Measurements from ENCODE around the gene ZNF43.
"Not testable (repeated sequence)": the region's sequence is repeated elsewhere in the genome, so short reads cannot be mapped to it uniquely, and the experiment has no call there.

The ZNF43 gene

DNA sequence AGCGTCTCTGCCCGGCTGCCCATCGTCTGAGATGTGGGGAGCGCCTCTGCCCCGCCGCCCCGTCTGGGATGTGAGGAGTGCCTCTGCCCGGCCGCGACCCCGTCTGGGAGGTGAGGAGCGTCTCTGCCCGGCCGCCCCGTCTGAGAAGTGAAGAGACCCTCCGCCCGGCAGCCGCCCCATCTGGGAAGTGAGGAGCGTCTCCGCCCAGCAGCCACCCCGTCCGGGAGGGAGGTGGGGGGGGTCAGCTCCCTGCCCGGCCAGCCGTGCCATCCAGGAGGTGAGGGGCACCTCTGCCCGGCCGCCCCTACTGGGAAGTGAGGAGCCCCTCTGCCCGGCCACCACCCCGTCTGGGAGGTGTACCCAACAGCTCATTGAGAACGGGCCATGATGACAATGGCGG lies 60.2 kb downstream of the ZNF43 start:
- H3K9me3 Mint-ChIP-seq; DNase-seq (ENCODE audit: low spot score in 2 of 2); H3K4me1 Mint-ChIP-seq; H3K36me3 Mint-ChIP-seq (ENCODE audit: insufficient read depth); H3K27me3 Mint-ChIP-seq; H3K27ac Mint-ChIP-seq (ENCODE audit: low read depth); H3K4me3 Mint-ChIP-seq; ATAC-seq (replicated peaks; ENCODE audit: extremely low read depth, poor library complexity, severe bottlenecking): not testable (repeated sequence)

DNA sequence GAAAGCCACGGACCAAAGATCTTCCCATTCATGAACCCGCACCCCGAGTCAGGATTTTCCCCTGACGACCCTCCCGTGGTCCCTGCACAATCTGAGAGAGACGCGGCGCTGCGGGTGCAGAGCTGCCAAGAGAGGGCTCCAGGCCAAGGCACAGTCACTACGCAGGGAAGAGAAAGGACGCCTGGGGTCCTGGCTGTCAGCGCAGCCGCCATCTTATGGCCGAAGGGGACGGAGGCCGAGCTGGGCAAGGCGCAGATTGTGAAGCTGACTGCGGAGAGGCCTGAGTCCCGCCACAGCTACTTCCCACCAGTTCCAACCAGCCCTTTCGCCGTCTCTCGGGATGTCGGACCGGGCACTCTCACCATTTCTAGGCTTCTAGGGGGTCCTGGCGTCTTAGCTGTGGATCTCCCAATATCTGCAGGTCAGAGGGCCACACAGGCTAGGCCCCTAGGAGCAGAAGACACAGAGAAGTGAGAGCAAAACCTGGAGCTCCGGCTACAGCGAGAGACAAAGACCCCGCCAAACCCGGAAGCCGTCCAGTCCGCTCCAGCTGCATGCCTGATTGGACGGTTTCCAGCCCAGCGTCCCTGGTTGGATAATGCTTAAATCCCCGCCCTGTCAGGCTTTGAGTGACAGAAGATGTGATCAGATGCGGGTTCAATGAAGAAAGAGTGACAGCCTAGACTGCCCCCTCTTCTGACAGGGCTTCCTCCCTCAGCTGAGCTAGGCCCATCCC lies 68.7 kb downstream of the ZNF43 start, which contains the start of gene ZNF100:
Gene ZNF100, minus strand, starts transcription at position 515 of the 736 bp plus-strand sequence. Its CDS starts 150 bp downstream, at position 365.
- Mint-ChIP-seq H3K4me1 (peaks cover 20% of the 10 kb centered on the region), H3K36me3 (ENCODE audit: insufficient read depth) (peaks cover 24% of the 10 kb centered on the region), H3K27ac (ENCODE audit: low read depth) (peak within 1 kb of the TSS; percentile 96), H3K4me3 (peak within 1 kb of the TSS; percentile 95), H3K9me3 (no peaks in the 10 kb centered on the region), H3K27me3 (no peaks in the 10 kb centered on the region)
- DNase-seq (ENCODE audit: low spot score in 2 of 2) (peak; percentile 70 to 77), ATAC-seq (replicated peaks; ENCODE audit: extremely low read depth, poor library complexity, severe bottlenecking) (peak; percentile 97)

DNA sequence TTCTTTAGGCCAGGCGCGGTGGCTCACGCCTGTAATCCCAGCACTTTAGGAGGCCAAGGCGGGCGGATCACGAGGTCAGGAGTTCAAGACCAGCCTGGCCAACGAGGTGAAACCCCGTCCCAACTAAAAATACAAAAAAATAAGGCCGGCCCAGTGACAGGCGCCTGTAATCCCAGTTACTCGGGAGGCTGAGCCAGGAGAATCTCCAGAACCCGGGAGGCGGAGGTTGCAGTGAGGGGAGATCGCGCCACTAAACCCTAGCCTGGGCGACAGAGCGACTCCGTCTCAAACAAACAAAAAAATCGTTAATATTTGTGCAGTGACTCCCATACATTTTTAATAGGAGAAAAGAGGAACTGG lies 69.3 kb downstream of the ZNF43 start:
- Mint-ChIP-seq H3K4me3 (peak overlapping the region; percentile 95), H3K4me1 (peaks cover 25% of the 10 kb centered on the region), H3K27ac (ENCODE audit: low read depth) (peak overlapping the region; percentile 96), H3K36me3 (ENCODE audit: insufficient read depth) (peaks cover 28% of the 10 kb centered on the region)
- ATAC-seq (replicated peaks; ENCODE audit: extremely low read depth, poor library complexity, severe bottlenecking): peak; percentile 21
- not testable (repeated sequence) for DNase-seq (ENCODE audit: low spot score in 2 of 2); H3K9me3 Mint-ChIP-seq; H3K27me3 Mint-ChIP-seq

DNA sequence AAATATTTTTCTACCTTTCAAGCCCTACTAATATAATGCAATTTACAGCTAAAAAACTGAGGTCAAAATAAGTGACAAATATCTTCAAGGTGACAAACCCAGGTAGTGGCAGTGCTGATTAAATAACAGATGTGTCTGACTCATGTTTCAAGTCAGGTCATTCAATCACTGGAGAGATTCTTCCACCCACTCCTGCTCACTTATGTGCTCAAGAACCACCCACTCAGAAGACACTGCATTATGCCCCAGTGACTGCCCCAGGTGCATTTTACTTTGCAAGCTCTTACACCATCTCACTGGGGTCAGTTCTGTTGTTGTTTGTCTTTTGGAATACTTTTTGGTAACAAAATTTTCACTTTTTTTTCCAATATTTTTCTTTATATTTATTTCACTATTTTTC lies 70.8 kb downstream of the ZNF43 start:
- H3K27ac Mint-ChIP-seq (ENCODE audit: low read depth): peak overlapping the region; percentile 96
- ATAC-seq (replicated peaks; ENCODE audit: extremely low read depth, poor library complexity, severe bottlenecking): no peak
- no peaks in the 10 kb centered on the region for H3K27me3 Mint-ChIP-seq
- H3K9me3 Mint-ChIP-seq: no peaks in the 10 kb centered on the region
- DNase-seq (ENCODE audit: low spot score in 2 of 2): no peak
- peaks cover 28% of the 10 kb centered on the region for H3K4me1 Mint-ChIP-seq
- H3K36me3 Mint-ChIP-seq (ENCODE audit: insufficient read depth): peaks cover 36% of the 10 kb centered on the region
- no peak overlapping the region for H3K4me3 Mint-ChIP-seq

DNA sequence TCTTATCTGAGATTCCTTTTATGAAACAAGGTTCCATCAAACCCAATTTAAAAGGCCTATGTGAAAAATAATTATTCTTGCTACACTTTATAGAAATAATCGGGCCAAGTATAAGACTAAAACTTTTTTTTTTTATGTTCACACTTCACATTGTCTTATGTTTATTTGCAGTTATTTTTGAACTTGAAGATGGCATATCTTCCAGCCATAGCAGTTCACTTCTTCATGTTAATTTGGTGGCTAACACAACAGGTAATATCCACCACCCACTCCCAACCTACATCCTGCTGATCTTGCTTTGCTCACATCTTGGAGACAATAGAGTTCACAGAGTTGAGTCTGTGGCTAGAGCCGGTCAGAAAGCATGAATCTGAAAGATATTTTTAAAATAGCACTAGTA lies 74.4 kb downstream of the ZNF43 start:
- not testable (repeated sequence) for H3K27ac Mint-ChIP-seq (ENCODE audit: low read depth); DNase-seq (ENCODE audit: low spot score in 2 of 2); H3K27me3 Mint-ChIP-seq; H3K4me3 Mint-ChIP-seq; H3K9me3 Mint-ChIP-seq
- Mint-ChIP-seq H3K4me1 (peaks cover 50% of the 10 kb centered on the region), H3K36me3 (ENCODE audit: insufficient read depth) (peaks cover 37% of the 10 kb centered on the region)
- peak; percentile 46 for ATAC-seq (replicated peaks; ENCODE audit: extremely low read depth, poor library complexity, severe bottlenecking)

DNA sequence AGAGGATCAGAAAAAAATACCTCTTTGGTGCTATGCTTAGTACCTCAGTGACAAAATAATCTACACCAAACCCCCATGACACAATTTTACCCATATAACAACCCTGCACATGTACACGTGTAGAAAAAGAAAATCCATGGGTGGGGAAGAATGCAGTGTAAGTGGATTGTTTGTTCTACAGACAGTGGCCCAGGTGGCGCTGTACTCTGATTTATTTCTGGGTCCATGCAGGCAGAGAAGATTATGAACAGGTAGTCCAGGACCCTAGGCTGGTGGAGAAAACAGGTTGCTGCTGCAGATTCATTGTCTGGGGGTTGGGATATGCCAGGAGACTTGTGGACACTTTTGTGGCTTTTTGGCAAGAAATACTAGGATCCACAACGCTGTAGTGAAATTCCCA lies 77.7 kb downstream of the ZNF43 start:
- ATAC-seq (replicated peaks; ENCODE audit: extremely low read depth, poor library complexity, severe bottlenecking): no peak

DNA sequence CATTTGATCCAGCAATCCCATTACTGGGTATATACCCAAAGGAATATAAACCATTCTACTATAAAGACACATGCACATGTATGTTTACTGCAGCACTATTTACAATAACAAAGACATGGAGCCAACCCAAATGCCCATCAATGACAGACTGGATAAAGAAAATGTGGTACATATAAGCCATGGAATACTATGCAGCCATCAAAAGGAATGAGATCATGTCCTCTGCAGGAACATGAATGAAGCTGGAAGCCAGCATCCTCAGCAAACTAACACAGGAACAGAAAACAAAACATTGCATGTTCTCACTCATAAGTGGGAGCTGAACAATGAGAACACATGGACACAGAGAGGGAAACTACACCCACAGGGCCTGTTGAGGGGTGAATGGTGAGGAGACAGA lies 80.4 kb downstream of the ZNF43 start:
- not testable (repeated sequence) for ATAC-seq (replicated peaks; ENCODE audit: extremely low read depth, poor library complexity, severe bottlenecking); H3K9me3 Mint-ChIP-seq
- H3K4me1 Mint-ChIP-seq: peaks cover 54% of the 10 kb centered on the region

More for the DNA sequence above, 77.7 kb downstream of the ZNF43 start:
- no peaks in the 10 kb centered on the region for H3K9me3 Mint-ChIP-seq
- H3K27ac Mint-ChIP-seq (ENCODE audit: low read depth): peak overlapping the region; percentile 23
- no peak overlapping the region for H3K4me3 Mint-ChIP-seq
- peaks cover 30% of the 10 kb centered on the region for H3K36me3 Mint-ChIP-seq (ENCODE audit: insufficient read depth)
- peaks cover 60% of the 10 kb centered on the region for H3K4me1 Mint-ChIP-seq
- no peak for DNase-seq (ENCODE audit: low spot score in 2 of 2)
- no peaks in the 10 kb centered on the region for H3K27me3 Mint-ChIP-seq

More for the DNA sequence above, 80.4 kb downstream of the ZNF43 start:
- H3K36me3 Mint-ChIP-seq (ENCODE audit: insufficient read depth): peaks cover 22% of the 10 kb centered on the region
- not testable (repeated sequence) for H3K27me3 Mint-ChIP-seq; DNase-seq (ENCODE audit: low spot score in 2 of 2); H3K4me3 Mint-ChIP-seq; H3K27ac Mint-ChIP-seq (ENCODE audit: low read depth)

Data from central memory CD8-positive, alpha-beta T cell (primary cell).